ENCODE results near the gene SSBP4. TPM values are rescaled to one million over a fixed set of nuclear protein-coding genes. Genes with fewer than 3 reads are reported as not detected.

The SSBP4 gene
- total RNA-seq, 4 donors from 2014 or later, result 18.1 to 30.5 (median 27.4) TPM

GRCh38 chr19:18457483-18458331 lies 38.5 kb downstream of the SSBP4 start:
- 65% methylated on average over 8 of the region's 21 CpGs for WGBS
- H3K4me3 ChIP-seq, result no peak overlapping the region
- H3K27me3 ChIP-seq, result no peaks in the 10 kb centered on the region
- H3K27ac ChIP-seq, result no peak overlapping the region
- H3K4me1 ChIP-seq, result peaks cover 37% of the 10 kb centered on the region
- H3K36me3 ChIP-seq, result peaks cover 66% of the 10 kb centered on the region
- DNase-seq (ENCODE audit: low spot score in 2 of 2), result no peak
- no peak for TF ChIP-seq EP300 (IDR thresholded peaks at IDR 0.05)
- no peak for TF ChIP-seq POLR2AphosphoS5 (IDR thresholded peaks at IDR 0.05)
- TF ChIP-seq CTCF (IDR thresholded peaks at IDR 0.05), result no peak
- no peak for TF ChIP-seq POLR2A (IDR thresholded peaks at IDR 0.05)
- H3K9me3 ChIP-seq, result no peaks in the 10 kb centered on the region

GRCh38 chr19:18460900-18461299 lies 41.7 kb downstream of the SSBP4 start:
- Histone ChIP-seq H3K4me1 (peaks cover 60% of the 10 kb centered on the region), H3K27ac (peak overlapping the region; percentile 82), H3K27me3 (no peaks in the 10 kb centered on the region), H3K36me3 (peaks cover 63% of the 10 kb centered on the region), H3K9me3 (no peaks in the 10 kb centered on the region), H3K4me3 (no peak overlapping the region)
- no peak for TF ChIP-seq CTCF (IDR thresholded peaks at IDR 0.05)
- TF ChIP-seq POLR2A (IDR thresholded peaks at IDR 0.05), result no peak
- TF ChIP-seq POLR2AphosphoS5 (IDR thresholded peaks at IDR 0.05), result no peak
- TF ChIP-seq EP300 (IDR thresholded peaks at IDR 0.05), result no peak
- WGBS, result 0% methylated on average over 1 of the region's 12 CpGs
- no peak for DNase-seq (ENCODE audit: low spot score in 2 of 2)

GRCh38 chr19:18461471-18461870 lies 42.3 kb downstream of the SSBP4 start:
- Histone ChIP-seq H3K9me3 (no peaks in the 10 kb centered on the region), H3K36me3 (peaks cover 58% of the 10 kb centered on the region), H3K27ac (peak overlapping the region; percentile 82), H3K4me1 (peaks cover 62% of the 10 kb centered on the region), H3K4me3 (no peak overlapping the region), H3K27me3 (no peaks in the 10 kb centered on the region)
- TF ChIP-seq POLR2AphosphoS5 (IDR thresholded peaks at IDR 0.05) (no peak), POLR2A (IDR thresholded peaks at IDR 0.05) (no peak), CTCF (IDR thresholded peaks at IDR 0.05) (no peak), EP300 (IDR thresholded peaks at IDR 0.05) (no peak)
- DNase-seq (ENCODE audit: low spot score in 2 of 2), result no peak
- 94% methylated on average over 9 of the region's 22 CpGs for WGBS

GRCh38 chr19:18464646-18465045 lies 45.4 kb downstream of the SSBP4 start:
- TF ChIP-seq CTCF (IDR thresholded peaks at IDR 0.05) (no peak), POLR2AphosphoS5 (IDR thresholded peaks at IDR 0.05) (no peak), EP300 (IDR thresholded peaks at IDR 0.05) (no peak), POLR2A (IDR thresholded peaks at IDR 0.05) (no peak)
- H3K4me1 ChIP-seq, result peaks cover 75% of the 10 kb centered on the region
- no peak overlapping the region for H3K4me3 ChIP-seq
- no peaks in the 10 kb centered on the region for H3K27me3 ChIP-seq
- H3K9me3 ChIP-seq, result no peaks in the 10 kb centered on the region
- DNase-seq (ENCODE audit: low spot score in 2 of 2), result peak in 1 of 2 donors; percentile 91
- WGBS, result 21% methylated on average over 8 of the region's 8 CpGs
- H3K27ac ChIP-seq, result peak overlapping the region; percentile 75
- H3K36me3 ChIP-seq, result peaks cover 31% of the 10 kb centered on the region

DNA sequence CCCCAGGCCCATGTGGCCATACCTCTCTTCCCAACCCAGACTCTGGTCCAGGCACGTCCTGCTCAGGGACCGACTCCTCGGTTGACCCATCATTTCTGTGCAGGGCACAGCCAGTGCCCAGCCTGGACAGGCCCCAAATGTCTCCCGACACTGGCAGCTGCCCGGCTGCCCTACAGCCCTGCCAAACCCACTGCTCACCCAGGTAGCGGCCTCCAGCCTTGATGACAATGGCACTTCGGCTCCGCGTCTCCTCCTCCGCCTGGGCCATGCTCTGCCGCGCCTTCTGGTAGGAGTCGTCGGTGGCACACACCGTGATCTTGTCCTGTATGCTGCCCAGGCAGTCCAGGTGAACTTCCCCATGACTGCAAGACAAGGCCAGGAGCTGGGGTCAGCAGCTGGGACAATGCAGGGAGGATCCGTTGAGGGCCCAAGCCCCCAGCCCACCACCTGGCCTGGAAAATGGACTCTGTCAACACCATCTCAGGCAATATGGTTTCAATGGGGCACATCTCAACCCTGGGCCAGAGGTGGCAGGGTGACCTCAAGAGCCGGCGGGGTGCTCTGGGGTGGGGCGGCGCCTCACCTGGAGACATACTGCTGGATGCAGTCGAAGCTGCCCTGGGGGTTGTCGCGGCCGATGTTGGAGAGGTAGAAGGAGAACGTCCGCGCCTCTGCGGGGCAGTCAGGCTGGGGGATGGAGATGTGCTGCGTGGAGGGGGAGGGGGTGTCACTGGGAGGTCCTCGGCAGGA lies 46.2 kb downstream of the SSBP4 start:
- H3K4me1 ChIP-seq, result peaks cover 75% of the 10 kb centered on the region
- H3K27ac ChIP-seq, result peak overlapping the region; percentile 75
- H3K9me3 ChIP-seq, result no peaks in the 10 kb centered on the region
- H3K27me3 ChIP-seq, result no peaks in the 10 kb centered on the region
- WGBS, result 96% methylated on average over 19 of the region's 30 CpGs
- H3K4me3 ChIP-seq, result no peak overlapping the region
- TF ChIP-seq EP300 (IDR thresholded peaks at IDR 0.05), result no peak
- no peak for TF ChIP-seq POLR2A (IDR thresholded peaks at IDR 0.05)
- TF ChIP-seq POLR2AphosphoS5 (IDR thresholded peaks at IDR 0.05), result no peak
- no peak for TF ChIP-seq CTCF (IDR thresholded peaks at IDR 0.05)
- no peak for DNase-seq (ENCODE audit: low spot score in 2 of 2)
- peaks cover 26% of the 10 kb centered on the region for H3K36me3 ChIP-seq

Data from suprapubic skin (tissue), 4 donors.